ENCODE data around the gene DSCAM.

DNA sequence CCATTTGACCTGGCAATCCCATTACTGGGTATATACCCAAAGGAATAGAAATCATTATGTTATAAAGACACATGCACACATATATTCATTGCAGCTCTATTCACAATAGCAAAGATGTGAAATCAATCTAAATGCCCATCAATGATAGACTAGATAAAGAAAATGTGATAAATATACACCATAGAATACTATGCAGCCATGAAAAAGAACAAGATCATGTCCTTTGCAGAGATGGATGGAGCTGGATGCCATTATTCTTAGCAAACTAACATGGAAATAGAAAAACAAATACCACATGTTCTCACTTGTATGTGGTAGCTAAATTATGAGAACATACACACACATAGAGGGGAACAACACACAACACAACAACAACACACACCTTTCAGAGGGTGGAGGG lies 731.2 kb downstream of the DSCAM start:
- TF ChIP-seq, protein P1, sequence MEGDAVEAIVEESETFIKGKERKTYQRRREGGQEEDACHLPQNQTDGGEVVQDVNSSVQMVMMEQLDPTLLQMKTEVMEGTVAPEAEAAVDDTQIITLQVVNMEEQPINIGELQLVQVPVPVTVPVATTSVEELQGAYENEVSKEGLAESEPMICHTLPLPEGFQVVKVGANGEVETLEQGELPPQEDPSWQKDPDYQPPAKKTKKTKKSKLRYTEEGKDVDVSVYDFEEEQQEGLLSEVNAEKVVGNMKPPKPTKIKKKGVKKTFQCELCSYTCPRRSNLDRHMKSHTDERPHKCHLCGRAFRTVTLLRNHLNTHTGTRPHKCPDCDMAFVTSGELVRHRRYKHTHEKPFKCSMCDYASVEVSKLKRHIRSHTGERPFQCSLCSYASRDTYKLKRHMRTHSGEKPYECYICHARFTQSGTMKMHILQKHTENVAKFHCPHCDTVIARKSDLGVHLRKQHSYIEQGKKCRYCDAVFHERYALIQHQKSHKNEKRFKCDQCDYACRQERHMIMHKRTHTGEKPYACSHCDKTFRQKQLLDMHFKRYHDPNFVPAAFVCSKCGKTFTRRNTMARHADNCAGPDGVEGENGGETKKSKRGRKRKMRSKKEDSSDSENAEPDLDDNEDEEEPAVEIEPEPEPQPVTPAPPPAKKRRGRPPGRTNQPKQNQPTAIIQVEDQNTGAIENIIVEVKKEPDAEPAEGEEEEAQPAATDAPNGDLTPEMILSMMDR (IDR thresholded peaks at IDR 0.05), result no peak
- no peak for TF ChIP-seq POLR2AphosphoS5 (IDR thresholded peaks at IDR 0.05; ENCODE audit: insufficient read depth in 1 of 2, low read depth in 1 of 2)
- TF ChIP-seq POLR2A (IDR thresholded peaks at IDR 0.05), result no peak

Measured in vagina (tissue), 2 donors.